DND-41 (cell line): ENCODE measurements around the gene NFIA.

Experiments
- CTCF ChIP-seq: IDR thresholded peaks from 2 replicates; pipeline ENCODE4 v1.5.1; 2012; ENCODE audit warnings: borderline replicate concordance, low read length, moderate library complexity, mild to moderate bottlenecking; ENCODE audit not compliant: poor library complexity, severe bottlenecking; ENCODE audit errors: extremely low read depth
- EZH2 ChIP-seq: IDR thresholded peaks from 3 replicates; pipeline ENCODE4 v1.6.1; 2012; ENCODE audit warnings: borderline replicate concordance, low read depth, mild to moderate bottlenecking, moderate library complexity, low read length, inconsistent platforms; ENCODE audit not compliant: severe bottlenecking

GRCh38 chr1:61353797-61354406, 271.5 kb downstream of the NFIA start:
- no peak for TF ChIP-seq CTCF
- TF ChIP-seq EZH2: no peak
